Measurements from ENCODE around the gene MRPS34.

GRCh38 chr16:1817716-1818115 is 44.8 kb upstream of the MRPS34 start:
- no peak for TF ChIP-seq CTCF (IDR thresholded peaks at IDR 0.05; ENCODE audit: low read depth, low read length)
- no peak for TF ChIP-seq EZH2phosphoT487 (IDR thresholded peaks at IDR 0.05; ENCODE audit: low read depth)

All from OCI-LY3 (cell line).